ENCODE measurements around the gene TAGLN2.

The TAGLN2 gene

GRCh38 chr1:159958719-159959380 is 33.5 kb upstream of the TAGLN2 start:
- H3K4me3 ChIP-seq (ENCODE audit: low read depth, low read length), result no peak overlapping the region
- no peak for TF ChIP-seq CTCF (IDR thresholded peaks at IDR 0.05; ENCODE audit: control insufficient read depth, extremely low read depth, insufficient read depth)
- no peak for DNase-seq (ENCODE audit: low read depth)

- no peak overlapping the region for H3K4me3 ChIP-seq (ENCODE audit: low read depth, low read length)
- no peak for DNase-seq (ENCODE audit: low read depth)
- TF ChIP-seq CTCF (IDR thresholded peaks at IDR 0.05; ENCODE audit: control insufficient read depth, extremely low read depth, insufficient read depth), result no peak
These were observed 32.5 kb upstream of the TAGLN2 start for GRCh38 chr1:159957824-159958268.

- TF ChIP-seq CTCF (IDR thresholded peaks at IDR 0.05; ENCODE audit: control insufficient read depth, extremely low read depth, insufficient read depth), result no peak
- no peak overlapping the region for H3K4me3 ChIP-seq (ENCODE audit: low read depth, low read length)
- DNase-seq (ENCODE audit: low read depth), result no peak
These were observed 30.1 kb upstream of the TAGLN2 start for GRCh38 chr1:159955456-159955855.

GRCh38 chr1:159953536-159954515 is 28.5 kb upstream of the TAGLN2 start, which contains the start of gene SLAMF9:
SLAMF9 (minus strand) TSS chr1:159954237; CDS start chr1:159954137, 100 bp downstream.
- DNase-seq (ENCODE audit: low read depth), result no peak
- H3K4me3 ChIP-seq (ENCODE audit: low read depth, low read length), result no peak within 1 kb of the TSS
- no peak for TF ChIP-seq CTCF (IDR thresholded peaks at IDR 0.05; ENCODE audit: control insufficient read depth, extremely low read depth, insufficient read depth)

- H3K4me3 ChIP-seq (ENCODE audit: low read depth, low read length), result no peak overlapping the region
- TF ChIP-seq CTCF (IDR thresholded peaks at IDR 0.05; ENCODE audit: control insufficient read depth, extremely low read depth, insufficient read depth), result no peak
- DNase-seq (ENCODE audit: low read depth), result no peak
These were observed 27.6 kb upstream of the TAGLN2 start for GRCh38 chr1:159952932-159953331.

- DNase-seq (ENCODE audit: low read depth), result no peak
- H3K4me3 ChIP-seq (ENCODE audit: low read depth, low read length), result no peak overlapping the region
- no peak for TF ChIP-seq CTCF (IDR thresholded peaks at IDR 0.05; ENCODE audit: control insufficient read depth, extremely low read depth, insufficient read depth)
These were observed 26.2 kb upstream of the TAGLN2 start for GRCh38 chr1:159951551-159951950.
